Ovary (tissue), 9 donors: ENCODE data around the gene CDKN2B-AS1. TPM values are rescaled to one million over a fixed set of nuclear protein-coding genes. Genes with fewer than 3 reads are reported as not detected.

ENCODE experiments used
- DNase-seq, 5 donors: peaks; one replicate each; pipeline ENCODE4 v3.0.0-alpha.2; 2019 to 2020
- H3K27ac ChIP-seq, 2 donors: fragments of 200-600 bp; one replicate each; pipeline versions ENCODE4 v1.5.1 to v1.8.0; 2019 to 2022
- H3K27me3 ChIP-seq: fragments of 200-600 bp; one replicate; pipeline ENCODE4 v1.8.0; 2022
- H3K36me3 ChIP-seq: fragments of 200-600 bp; sonication (generic); one replicate; pipeline ENCODE4 v1.5.1; 2019
- H3K4me1 ChIP-seq: one replicate; pipeline ENCODE4 v1.8.1; 2013; ENCODE audit warnings: mild to moderate bottlenecking, moderate library complexity; ENCODE audit not compliant: insufficient read depth
- H3K4me3 ChIP-seq: fragments of 200-600 bp; sonication (generic); one replicate; pipeline ENCODE4 v1.5.1; 2017
- H3K9me3 ChIP-seq, 2 donors: fragments of 200-600 bp in 1 of 2; sonication (generic) in 1 of 2; one replicate each; pipeline versions ENCODE4 v1.5.1 to v1.8.1; 2013 to 2019; ENCODE audit warnings: mild to moderate bottlenecking in 1 of 2, moderate library complexity in 1 of 2
- CTCF ChIP-seq, 3 donors: fragments of 450-650 bp in 2 of 3; fragments of 200-600 bp in 1 of 3; IDR thresholded peaks; one replicate each; pipeline versions ENCODE4 v1.5.1 to v1.8.0; 2016 to 2022; ENCODE audit warnings: antibody characterized with exemption in 3 of 3, mild to moderate bottlenecking in 1 of 3
- EP300 ChIP-seq: sonication (generic); formaldehyde crosslinking; IDR thresholded peaks from one replicate; pipeline ENCODE4 v1.6.1; 2017; ENCODE audit warnings: antibody characterized with exemption
- POLR2A ChIP-seq: fragments of 450-650 bp; IDR thresholded peaks from one replicate; pipeline ENCODE4 v1.6.1; 2017; ENCODE audit warnings: antibody characterized with exemption, mild to moderate bottlenecking, moderate library complexity
- WGBS, 3 donors: extraction: QIAGEN DNeasy Blood & Tissue Kit in 1 of 3; methylation state at CpG; one replicate each; pipeline versions ENCODE4 v1.1.5 to v1.1.7; 2013 to 2017; 5-methylcytosine and 5-hydroxymethylcytosine counted together
- intact Hi-C, 4 donors: fragments of 100-400 bp; cut with DNase I; formaldehyde crosslinking; loops; one replicate each; pipeline versions ENCODE4 v1.11.0 to v1.15.1; 2022 to 2023
- polyA plus RNA-seq, 2 donors: library from polyadenylated mRNA; stranded (reverse); fragments of 200-250 nt in 1 of 2; fragments of 350-450 nt in 1 of 2; fragmentation: Illumina TruSeq in 1 of 2; extraction: RNeasy Lipid Tissue Mini Kit (QIAGEN cat#74804) in 1 of 2; gene quantifications; one replicate each; pipeline ENCODE4 v1.2.3, GENCODE V29; 2013 to 2014
- total RNA-seq, 7 donors: library from RNA; depleted of rRNA in 2 of 7; stranded (reverse); fragments of >200 nt in 2 of 7; fragmentation: NEBNext Ultra II Directional in 3 of 7; extraction: Animal tissue kit (Norgen Biotek cat#: 25700) in 3 of 7; gene quantifications; one replicate each; pipeline versions ENCODE4 v1.1.0 to v1.2.4, GENCODE V29; 2016 to 2023
- donor health status: DM: no; HTN: no; CAD: no; lungs with moderate emphysema.
- donor health status: DM: no; HTN: no; CAD: no.
- donor health status: Bipolar disorder and iron deficiency.
- donor health status: DM: yes; HTN: yes; CAD: no.
- donor health status: DM: no; HTN: no; CAD: no.
- donor health status: DM: yes; HTN: yes; CAD: no.

The CDKN2B-AS1 gene
- total and polyA plus RNA-seq, 9 donors: 0.06 to 2.1 (median 0.58) TPM; not detected in 1

GRCh38 chr9:22148528-22148875 lies 153.9 kb downstream of the CDKN2B-AS1 start:
- intact Hi-C loops: no loop called here
- no peak overlapping the region for H3K27ac ChIP-seq
- no peaks in the 10 kb centered on the region for H3K27me3 ChIP-seq
- H3K4me3 ChIP-seq: no peak overlapping the region
- no peaks in the 10 kb centered on the region for H3K36me3 ChIP-seq
- no peaks in the 10 kb centered on the region for H3K4me1 ChIP-seq
- H3K9me3 ChIP-seq: no peaks in the 10 kb centered on the region
- TF ChIP-seq CTCF (IDR thresholded peaks at IDR 0.05) (no peak), EP300 (no peak), POLR2A (no peak)
- no peak for DNase-seq

- no peaks in the 10 kb centered on the region for H3K9me3 ChIP-seq
Measured at GRCh38 chr9:22148876-22149637, 154.5 kb downstream of the CDKN2B-AS1 start.

GRCh38 chr9:22154064-22154463 lies 159.5 kb downstream of the CDKN2B-AS1 start:
- WGBS, 3 donors: 93 to 95% (median 93%) methylated on average over 4 to 10 of the region's 10 CpGs
- no peaks in the 10 kb centered on the region for H3K27me3 ChIP-seq
- no peaks in the 10 kb centered on the region for H3K4me1 ChIP-seq
- no peak for TF ChIP-seq CTCF (IDR thresholded peaks at IDR 0.05)
- no peak for TF ChIP-seq POLR2A
- no peak for TF ChIP-seq EP300
- intact Hi-C loops: no loop called here
- H3K4me3 ChIP-seq: no peak overlapping the region
- no peak overlapping the region for H3K27ac ChIP-seq
- no peaks in the 10 kb centered on the region for H3K36me3 ChIP-seq
- no peaks in the 10 kb centered on the region for H3K9me3 ChIP-seq
- DNase-seq: no peak

More at GRCh38 chr9:22148876-22149637, 154.5 kb downstream of the CDKN2B-AS1 start:
- DNase-seq: no peak
- H3K27me3 ChIP-seq: no peaks in the 10 kb centered on the region
- intact Hi-C loops: no loop called here
- H3K36me3 ChIP-seq: no peaks in the 10 kb centered on the region
- H3K4me3 ChIP-seq: no peak overlapping the region
- TF ChIP-seq EP300: no peak
- no peak for TF ChIP-seq CTCF (IDR thresholded peaks at IDR 0.05)
- no peak for TF ChIP-seq POLR2A
- H3K4me1 ChIP-seq: no peaks in the 10 kb centered on the region
- H3K27ac ChIP-seq: no peak overlapping the region

- Histone ChIP-seq H3K4me1 (no peaks in the 10 kb centered on the region), H3K9me3 (no peaks in the 10 kb centered on the region), H3K27ac (no peak overlapping the region), H3K4me3 (no peak overlapping the region), H3K27me3 (no peaks in the 10 kb centered on the region), H3K36me3 (no peaks in the 10 kb centered on the region)
- DNase-seq: no peak
- no peak for TF ChIP-seq EP300
- no peak for TF ChIP-seq POLR2A
- no peak for TF ChIP-seq CTCF (IDR thresholded peaks at IDR 0.05)
- WGBS, 3 donors: 91 to 94% (median 91%) methylated on average over 6 of the region's 6 CpGs
- intact Hi-C loops: no loop called here
Measured at GRCh38 chr9:22156586-22156985, 162.0 kb downstream of the CDKN2B-AS1 start.
